Neural cell (in vitro differentiated cells): ENCODE data around the gene NPPA. TPM values are rescaled to one million over a fixed set of nuclear protein-coding genes. Genes with fewer than 3 reads are reported as not detected.

Experiments
- H2AFZ ChIP-seq: fragments of 200-600, 300-800 bp; sonication (generic), shearing (Covaris generic); 2 replicates; pipeline ENCODE4 v1.6.0; 2014; ENCODE audit warnings: low read depth, mild to moderate bottlenecking, antibody characterized with exemption, low read length, moderate library complexity
- H3F3A ChIP-seq: fragments of 200-600 bp; shearing (Covaris generic); 2 replicates; pipeline ENCODE4 v1.6.1; 2016; ENCODE audit warnings: mild to moderate bottlenecking, moderate library complexity, mixed read lengths, antibody characterized with exemption, low read length; ENCODE audit not compliant: insufficient read depth, poor library complexity, severe bottlenecking
- H3K27ac ChIP-seq: fragments of 200-600, 300-800 bp; sonication (generic), shearing (Covaris generic); 2 replicates; pipeline ENCODE4 v1.5.1; 2014; ENCODE audit warnings: mild to moderate bottlenecking, low read length, moderate library complexity
- H3K27me3 ChIP-seq: fragments of 300-800, 200-600 bp; sonication (generic), shearing (Covaris generic); 2 replicates; pipeline ENCODE4 v1.6.0; 2014; ENCODE audit warnings: mild to moderate bottlenecking, low read depth, low read length, moderate library complexity; ENCODE audit not compliant: insufficient read depth
- H3K36me3 ChIP-seq: fragments of 300-800, 200-600 bp; sonication (generic), shearing (Covaris generic); 2 replicates; pipeline ENCODE4 v1.5.1; 2014; ENCODE audit warnings: mild to moderate bottlenecking, antibody characterized with exemption, low read length, moderate library complexity; ENCODE audit not compliant: insufficient read depth
- H3K4me2 ChIP-seq: fragments of 300-800, 200-600 bp; sonication (generic), shearing (Covaris generic); 2 replicates; pipeline ENCODE4 v1.6.0; 2014; ENCODE audit warnings: mild to moderate bottlenecking, low read length
- H3K4me3 ChIP-seq: fragments of 300-800, 200-600 bp; sonication (generic), shearing (Covaris generic); 2 replicates; pipeline ENCODE4 v1.5.1; 2014; ENCODE audit warnings: mild to moderate bottlenecking, low read length, moderate library complexity
- H3K79me2 ChIP-seq: fragments of 200-600 bp; shearing (Covaris generic); replicated peaks from 2 replicates; pipeline ENCODE4 v1.6.0; 2014; ENCODE audit warnings: mild to moderate bottlenecking, low read length, moderate library complexity; ENCODE audit not compliant: insufficient read depth
- H3K9ac ChIP-seq: fragments of 300-800, 200-600 bp; sonication (generic), shearing (Covaris generic); 2 replicates; pipeline ENCODE4 v1.6.1; 2016; ENCODE audit warnings: mild to moderate bottlenecking, low read length, mixed read lengths
- H3K9me2 ChIP-seq: fragments of 200-600 bp; shearing (Covaris generic); 2 replicates; pipeline ENCODE4 v1.6.1; 2016; ENCODE audit warnings: mild to moderate bottlenecking, low read length, mixed read lengths; ENCODE audit not compliant: insufficient read depth
- H3K9me3 ChIP-seq: fragments of 200-600, 300-800 bp; sonication (generic), shearing (Covaris generic); 2 replicates; pipeline ENCODE4 v1.6.1; 2016; ENCODE audit warnings: mild to moderate bottlenecking, mixed run types, low read length, moderate library complexity, mixed read lengths
- H4K20me1 ChIP-seq: fragments of 200-600 bp; shearing (Covaris generic); 2 replicates; pipeline ENCODE4 v1.6.1; 2016; ENCODE audit warnings: mild to moderate bottlenecking, mixed run types; ENCODE audit not compliant: insufficient read depth
- EP300 ChIP-seq: fragments of 450-650 bp; conservative IDR thresholded peaks from 2 replicates; pipeline ENCODE4 v1.6.1; 2014; ENCODE audit warnings: antibody characterized with exemption, mild to moderate bottlenecking, moderate library complexity; ENCODE audit not compliant: poor library complexity, severe bottlenecking
- EZH2 ChIP-seq: fragments of 200-600, 300-800 bp; shearing (Covaris generic), sonication (generic); IDR thresholded peaks from 2 replicates; pipeline ENCODE4 v1.6.1; 2014; ENCODE audit warnings: antibody characterized with exemption, low read length, borderline replicate concordance, mild to moderate bottlenecking; ENCODE audit not compliant: insufficient read depth, poor library complexity, severe bottlenecking
- MXI1 ChIP-seq: fragments of 450-650 bp; conservative IDR thresholded peaks from 2 replicates; pipeline ENCODE4 v1.6.1; 2014; ENCODE audit warnings: antibody characterized with exemption, mild to moderate bottlenecking; ENCODE audit not compliant: poor library complexity, severe bottlenecking
- POLR2AphosphoS5 ChIP-seq: IDR thresholded peaks from 2 replicates; pipeline ENCODE4 v1.6.1; 2012
- RAD21 ChIP-seq: fragments of 450-650 bp; conservative IDR thresholded peaks from 2 replicates; pipeline ENCODE4 v1.6.1; 2014; ENCODE audit warnings: antibody characterized with exemption, mild to moderate bottlenecking, moderate library complexity
- REST ChIP-seq: IDR thresholded peaks from 2 replicates; pipeline ENCODE4 v1.6.1; 2012; ENCODE audit warnings: borderline replicate concordance
- SMC3 ChIP-seq: fragments of 450-650 bp; conservative IDR thresholded peaks from 2 replicates; pipeline ENCODE4 v1.6.1; 2014; ENCODE audit warnings: antibody characterized with exemption, mild to moderate bottlenecking, moderate library complexity; ENCODE audit not compliant: poor library complexity
- TAF1 ChIP-seq: IDR thresholded peaks from 2 replicates; pipeline ENCODE4 v1.6.1; 2012; ENCODE audit warnings: low read depth
- polyA plus RNA-seq: library from polyadenylated mRNA; depleted of rRNA; stranded (reverse); fragments of >200 nt; gene quantifications from 2 replicates; pipeline ENCODE4 v1.2.3, GENCODE V29; 2014
- TF ChIP-seq, protein P1 (sequence below): fragments of 450-650 bp; IDR thresholded peaks from 2 replicates; pipeline ENCODE4 v1.5.1; 2014; ENCODE audit warnings: antibody characterized with exemption, mild to moderate bottlenecking, moderate library complexity; ENCODE audit not compliant: poor library complexity, severe bottlenecking

NPPA gene
- polyA plus RNA-seq, 1 donor from 2014 or later = not detected

DNA sequence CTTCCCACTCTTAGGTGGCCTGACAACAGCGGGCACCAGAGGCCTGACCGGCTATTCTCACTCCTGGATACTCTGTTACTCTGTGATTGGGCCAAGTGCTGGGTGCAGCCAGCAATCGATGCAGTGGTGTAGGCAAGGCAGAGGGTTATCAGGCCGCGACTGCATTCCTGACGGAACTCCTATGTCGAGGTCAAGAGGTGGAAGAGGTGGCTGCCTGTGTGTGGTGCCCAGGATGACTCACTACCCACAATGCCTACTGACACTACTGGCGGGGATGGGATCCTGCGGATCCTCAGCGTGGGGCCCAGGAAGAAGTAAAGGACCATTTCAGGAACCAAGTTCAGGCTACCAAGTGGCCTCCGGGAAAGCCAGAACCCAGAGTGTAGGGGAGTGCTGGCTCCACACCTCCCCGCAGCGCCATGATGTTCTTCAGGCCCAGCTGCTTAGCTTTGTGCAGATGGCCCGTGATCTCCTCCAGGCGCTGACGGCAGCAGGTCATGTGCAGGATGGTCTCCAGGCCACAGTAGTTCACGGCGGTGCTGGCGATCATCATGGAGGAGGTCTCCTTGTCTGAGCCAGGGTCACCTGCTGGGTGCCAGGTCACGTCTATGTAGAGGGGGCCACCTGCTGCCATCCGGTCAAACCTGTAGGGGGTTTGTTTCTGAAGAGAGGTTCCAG, 46.7 kb downstream of the NPPA start:
- H3K4me2 ChIP-seq = no peak overlapping the region
- H3K27me3 ChIP-seq = no peaks in the 10 kb centered on the region
- no peaks in the 10 kb centered on the region for H3F3A ChIP-seq
- no peak overlapping the region for H3K27ac ChIP-seq
- TF ChIP-seq REST = no peak
- TF ChIP-seq, protein P1, sequence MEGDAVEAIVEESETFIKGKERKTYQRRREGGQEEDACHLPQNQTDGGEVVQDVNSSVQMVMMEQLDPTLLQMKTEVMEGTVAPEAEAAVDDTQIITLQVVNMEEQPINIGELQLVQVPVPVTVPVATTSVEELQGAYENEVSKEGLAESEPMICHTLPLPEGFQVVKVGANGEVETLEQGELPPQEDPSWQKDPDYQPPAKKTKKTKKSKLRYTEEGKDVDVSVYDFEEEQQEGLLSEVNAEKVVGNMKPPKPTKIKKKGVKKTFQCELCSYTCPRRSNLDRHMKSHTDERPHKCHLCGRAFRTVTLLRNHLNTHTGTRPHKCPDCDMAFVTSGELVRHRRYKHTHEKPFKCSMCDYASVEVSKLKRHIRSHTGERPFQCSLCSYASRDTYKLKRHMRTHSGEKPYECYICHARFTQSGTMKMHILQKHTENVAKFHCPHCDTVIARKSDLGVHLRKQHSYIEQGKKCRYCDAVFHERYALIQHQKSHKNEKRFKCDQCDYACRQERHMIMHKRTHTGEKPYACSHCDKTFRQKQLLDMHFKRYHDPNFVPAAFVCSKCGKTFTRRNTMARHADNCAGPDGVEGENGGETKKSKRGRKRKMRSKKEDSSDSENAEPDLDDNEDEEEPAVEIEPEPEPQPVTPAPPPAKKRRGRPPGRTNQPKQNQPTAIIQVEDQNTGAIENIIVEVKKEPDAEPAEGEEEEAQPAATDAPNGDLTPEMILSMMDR = no peak
- no peak for TF ChIP-seq MXI1
- no peak for TF ChIP-seq EP300
- TF ChIP-seq POLR2AphosphoS5 = no peak
- no peak for TF ChIP-seq TAF1
- TF ChIP-seq RAD21 = no peak
- no peak for TF ChIP-seq EZH2
- no peak for TF ChIP-seq SMC3
- H3K79me2 ChIP-seq = peaks cover 6% of the 10 kb centered on the region
- no peaks in the 10 kb centered on the region for H3K36me3 ChIP-seq
- no peak overlapping the region for H2AFZ ChIP-seq
- no peaks in the 10 kb centered on the region for H3K9me2 ChIP-seq
- no peak overlapping the region for H3K4me3 ChIP-seq
- H4K20me1 ChIP-seq = no peaks in the 10 kb centered on the region
- no peaks in the 10 kb centered on the region for H3K9me3 ChIP-seq
- H3K9ac ChIP-seq = no peak overlapping the region

GRCh38 chr1:11800391-11800755, 47.2 kb downstream of the NPPA start:
- TF ChIP-seq EP300 (no peak), REST (no peak), POLR2AphosphoS5 (no peak), SMC3 (no peak)
- Histone ChIP-seq H3K79me2 (peaks cover 4% of the 10 kb centered on the region), H3K27ac (no peak overlapping the region), H3K9ac (no peak overlapping the region), H3K27me3 (no peaks in the 10 kb centered on the region), H3K9me3 (no peaks in the 10 kb centered on the region), H3K4me2 (no peak overlapping the region), H2AFZ (no peak overlapping the region), H3K4me3 (no peak overlapping the region), H3K36me3 (no peaks in the 10 kb centered on the region), H3K9me2 (no peaks in the 10 kb centered on the region), H3F3A (no peaks in the 10 kb centered on the region), H4K20me1 (no peaks in the 10 kb centered on the region)
